Neural crest cell (in vitro differentiated cells): Measurements from ENCODE around the gene PAK1. TPM values are rescaled to one million over a fixed set of nuclear protein-coding genes. Genes with fewer than 3 reads are reported as not detected.

Experiments used
- DNase-seq: peaks from one replicate; pipeline ENCODE4 v3.0.0; 2021; ENCODE audit warnings: low read depth, mixed read lengths, low spot score
- H3K27ac Mint-ChIP-seq: one replicate; pipeline ENCODE4 v1.8.0; 2021; ENCODE audit warnings: mild to moderate bottlenecking, mixed read lengths; ENCODE audit not compliant: unreplicated experiment
- H3K27me3 Mint-ChIP-seq: 2 replicates; pipeline ENCODE4 v1.8.0; 2021; ENCODE audit warnings: low read depth, mild to moderate bottlenecking, mixed read lengths
- H3K36me3 Mint-ChIP-seq: 2 replicates; pipeline ENCODE4 v1.8.0; 2021; ENCODE audit warnings: low read depth, mild to moderate bottlenecking, mixed read lengths
- H3K4me1 Mint-ChIP-seq: 2 replicates; pipeline ENCODE4 v1.8.0; 2021; ENCODE audit warnings: mixed read lengths
- H3K4me3 Mint-ChIP-seq: one replicate; pipeline ENCODE4 v1.8.0; 2021; ENCODE audit warnings: mild to moderate bottlenecking, mixed read lengths
- H3K9me3 Mint-ChIP-seq: 2 replicates; pipeline ENCODE4 v1.8.0; 2021; ENCODE audit warnings: mixed read lengths
- CTCF ChIP-seq: fragments of 200-600 bp; sonication (generic); conservative IDR thresholded peaks from 2 replicates; pipeline ENCODE4 v1.5.0; 2021; ENCODE audit warnings: antibody characterized with exemption, mild to moderate bottlenecking
- total RNA-seq: library from RNA; stranded (reverse); gene quantifications from 2 replicates; pipeline ENCODE4 v1.2.1, GENCODE V29; 2021

Gene PAK1
- total RNA-seq, 1 donor from 2014 or later: 60.5 TPM

- H3K4me3 Mint-ChIP-seq: no peak overlapping the region
- H3K9me3 Mint-ChIP-seq: no peaks in the 10 kb centered on the region
- DNase-seq: no peak
- no peak for TF ChIP-seq CTCF
- H3K27me3 Mint-ChIP-seq: peaks cover 4% of the 10 kb centered on the region
- H3K27ac Mint-ChIP-seq: no peak overlapping the region
- no peaks in the 10 kb centered on the region for H3K36me3 Mint-ChIP-seq
- peaks cover 56% of the 10 kb centered on the region for H3K4me1 Mint-ChIP-seq
Observed at GRCh38 chr11:77454867-77455655, 18.8 kb downstream of the PAK1 start.

- no peak for TF ChIP-seq CTCF
- Mint-ChIP-seq H3K27me3 (no peaks in the 10 kb centered on the region), H3K27ac (no peak overlapping the region), H3K9me3 (no peaks in the 10 kb centered on the region), H3K4me1 (peaks cover 34% of the 10 kb centered on the region), H3K36me3 (no peaks in the 10 kb centered on the region), H3K4me3 (no peak overlapping the region)
- DNase-seq: no peak
Observed at GRCh38 chr11:77450227-77450626, 23.7 kb downstream of the PAK1 start.

- Mint-ChIP-seq H3K36me3 (no peaks in the 10 kb centered on the region), H3K4me3 (no peak overlapping the region), H3K9me3 (no peaks in the 10 kb centered on the region), H3K27me3 (no peaks in the 10 kb centered on the region), H3K27ac (no peak overlapping the region), H3K4me1 (peaks cover 30% of the 10 kb centered on the region)
- TF ChIP-seq CTCF: no peak
- DNase-seq: no peak
Observed at GRCh38 chr11:77449784-77450183, 24.1 kb downstream of the PAK1 start.

DNA sequence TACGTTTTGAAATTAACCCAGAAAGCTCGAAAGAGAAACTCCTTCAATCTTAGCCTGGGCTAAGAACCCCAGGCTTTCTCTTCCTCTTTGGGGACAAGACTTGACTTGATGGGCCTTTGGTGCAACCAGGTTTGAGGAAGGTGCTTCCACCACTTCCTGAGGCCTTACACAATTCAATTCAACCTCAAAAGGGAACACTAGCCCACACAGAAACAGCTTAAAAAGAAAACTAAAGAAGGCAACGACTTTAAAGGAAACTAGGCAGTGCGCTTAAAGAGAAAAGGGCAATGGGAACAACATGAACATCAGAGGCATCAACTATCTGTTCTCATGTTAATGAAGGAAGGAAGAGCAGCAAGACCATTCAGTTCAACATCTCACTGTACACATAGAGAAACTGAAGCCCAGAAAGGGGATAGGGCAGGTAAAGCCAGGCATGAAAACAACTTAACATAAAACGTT lies 24.8 kb downstream of the PAK1 start:
- TF ChIP-seq CTCF: no peak
- H3K27me3 Mint-ChIP-seq: no peaks in the 10 kb centered on the region
- H3K9me3 Mint-ChIP-seq: no peaks in the 10 kb centered on the region
- no peak overlapping the region for H3K27ac Mint-ChIP-seq
- H3K4me3 Mint-ChIP-seq: no peak overlapping the region
- H3K4me1 Mint-ChIP-seq: peaks cover 27% of the 10 kb centered on the region
- no peak for DNase-seq
- no peaks in the 10 kb centered on the region for H3K36me3 Mint-ChIP-seq

DNA sequence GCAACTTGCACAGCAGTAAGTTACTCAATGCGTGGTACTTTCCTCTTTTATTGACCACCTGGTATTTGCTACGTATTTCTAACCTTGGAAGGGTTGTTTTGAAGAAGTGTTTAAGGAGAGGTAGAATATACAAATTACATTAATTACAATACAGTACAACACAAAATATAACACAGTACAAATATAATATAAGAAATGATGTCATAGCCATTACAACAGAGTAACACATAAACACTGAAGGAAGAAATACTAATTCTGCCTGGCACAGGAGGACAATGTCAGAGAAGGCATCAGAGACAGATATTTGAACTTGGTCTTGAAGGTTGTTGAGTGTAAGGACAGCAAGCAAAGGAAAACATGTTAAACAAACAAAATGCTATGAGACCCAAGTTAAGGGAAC lies 25.6 kb downstream of the PAK1 start:
- Mint-ChIP-seq H3K27ac (no peak overlapping the region), H3K4me3 (no peak overlapping the region), H3K9me3 (no peaks in the 10 kb centered on the region), H3K36me3 (no peaks in the 10 kb centered on the region), H3K27me3 (no peaks in the 10 kb centered on the region), H3K4me1 (peaks cover 27% of the 10 kb centered on the region)
- TF ChIP-seq CTCF: no peak
- no peak for DNase-seq
